Diencephalon (tissue), 1 donor: ENCODE results near the gene HORMAD1. TPM values are rescaled to one million over a fixed set of nuclear protein-coding genes. Genes with fewer than 3 reads are reported as not detected.

Experiments used
- small RNA-seq: library from RNA; depleted of rRNA; stranded (forward); fragments of <200 nt; gene quantifications from one replicate; pipeline ENCODE3, GENCODE V24; 2014
- total RNA-seq: library from RNA; depleted of rRNA; stranded (reverse); fragments of >200 nt; gene quantifications from one replicate; pipeline ENCODE4 v1.2.3, GENCODE V29; 2014

Gene HORMAD1
- total RNA-seq: 1.4 TPM

GRCh38 chr1:150720703-150721102 is at the start of gene HORMAD1:
HORMAD1 (minus strand) TSS chr1:150720895; CDS start chr1:150719505, 1,390 bp downstream.

GRCh38 chr1:150765296-150765976 is 44.7 kb upstream of the HORMAD1 start, which contains the start of gene CTSS:
CTSS (minus strand) TSS chr1:150765778; CDS start chr1:150764763, 1,015 bp downstream.

GRCh38 chr1:150696995-150697927 is 23.4 kb downstream of the HORMAD1 start, which contains the start of gene GOLPH3L:
GOLPH3L (minus strand) TSS chr1:150697154; CDS start chr1:150694838, 2,316 bp downstream.

Small RNA genes lying within 50 kb of the gene (small RNA-seq; reads per million reads assigned to genes)
- gene RNU6-1042P: not detected

Other genes with a start within 250 kb of the HORMAD1 start
- gene TARS2, start 233.5 kb downstream of the HORMAD1 start, total RNA-seq: 33.7 TPM
- 1.6 TPM for gene ECM1, start 212.8 kb downstream of the HORMAD1 start, total RNA-seq
- 0.92 TPM for gene FALEC, start 205.1 kb downstream of the HORMAD1 start, total RNA-seq
- 0.23 TPM for gene ADAMTSL4, start 171.5 kb downstream of the HORMAD1 start, total RNA-seq
- 103 TPM for gene MCL1, start 141.3 kb downstream of the HORMAD1 start, total RNA-seq
- gene ENSA, start 91.3 kb downstream of the HORMAD1 start, total RNA-seq: 127 TPM
- gene GOLPH3L, start 23.7 kb downstream of the HORMAD1 start, total RNA-seq: 10.8 TPM
- gene CTSS, start 44.9 kb upstream of the HORMAD1 start, total RNA-seq: 19.8 TPM
- 5.3 TPM for gene CTSK, start 87.4 kb upstream of the HORMAD1 start, total RNA-seq
- 27.5 TPM for gene ARNT, start 155.7 kb upstream of the HORMAD1 start, total RNA-seq
- not detected for gene CTXND2, start 166.2 kb upstream of the HORMAD1 start, total RNA-seq
- 51.0 TPM for gene SETDB1, start 205.5 kb upstream of the HORMAD1 start, total RNA-seq